HCT116 (cell line): ENCODE measurements around the gene WNT2. TPM values are rescaled to one million over a fixed set of nuclear protein-coding genes. Genes with fewer than 3 reads are reported as not detected.

ENCODE experiments used
- ATAC-seq: fragments of 200-7000 bp; cut with Tn5 transposase; 2 replicates; pipeline ENCODE4 v1.9.1; 2020; ENCODE audit warnings: mild to moderate bottlenecking, moderate library complexity
- BruUV-seq: library from RNA; stranded (reverse); fragments of 400-500 nt; replicated peaks from 2 replicates; lab custom pipeline; 2021; lab: Mats Ljungman, UMichigan
- CTCF ChIA-PET: fragments of 300-600 bp; sonication (Branson Sonifier 250); formaldehyde crosslinking; loops from one replicate; lab custom pipeline; 2021; ENCODE audit warnings: antibody characterized with exemption; lab: Charles Lee
- POLR2A ChIA-PET: fragments of 300-600, 350-600 bp; sonication (Branson Sonifier 250); formaldehyde crosslinking; loops from one replicate; lab custom pipeline; 2021; ENCODE audit warnings: antibody characterized with exemption; lab: Charles Lee
- RAD21 ChIA-PET, 2 experiments: fragments of 300-600 bp; sonication (Branson Sonifier 250); formaldehyde crosslinking; loops; one replicate each; lab custom pipeline; 2023; ENCODE audit warnings: low total read pairs in 2 of 2; ENCODE audit not compliant: uncharacterized antibody in 2 of 2, unreplicated experiment in 2 of 2, low non-redundant PET in 1 of 2; lab: Charles Lee
- DNase-seq: peaks from one replicate; pipeline ENCODE4 v3.0.0-alpha.2; 2010; ENCODE audit warnings: low read depth, low spot score
- H2AFZ ChIP-seq: fragments of 200-600 bp; shearing (Covaris generic), sonication (generic); 2 replicates; pipeline ENCODE4 v1.6.1; 2017; ENCODE audit warnings: low read depth, mixed run types, mixed read lengths, antibody characterized with exemption, low read length; ENCODE audit not compliant: poor library complexity, severe bottlenecking
- H3K27ac ChIP-seq: 2 replicates; pipeline ENCODE4 v1.5.1; 2012; ENCODE audit warnings: low read depth, low read length
- H3K27me3 ChIP-seq: fragments of 200-600 bp; sonication (generic); 2 replicates; pipeline ENCODE4 v1.6.1; 2016; ENCODE audit warnings: mixed run types, low read length, mixed read lengths; ENCODE audit not compliant: insufficient read depth
- H3K36me3 ChIP-seq, 2 experiments: fragments of 200-500 bp in 1 of 2; fragments of 200-600 bp in 1 of 2; sonication (Bioruptor generic) in 1 of 2; sonication (generic) in 1 of 2; 2 replicates each; pipeline versions ENCODE4 v1.5.1 to v1.6.1; 2014 to 2016; ENCODE audit warnings: low read length in 2 of 2, inconsistent platforms in 1 of 2, mixed read lengths in 1 of 2, mixed run types in 1 of 2; ENCODE audit not compliant: insufficient read depth in 2 of 2, control insufficient read depth in 1 of 2
- H3K4me1 ChIP-seq, 2 experiments: fragments of 200-600 bp in 1 of 2; sonication (generic) in 1 of 2; 2 replicates each; pipeline versions ENCODE4 v1.5.1 to v1.6.1; 2012 to 2017; ENCODE audit warnings: low read length in 2 of 2, inconsistent platforms in 1 of 2, mild to moderate bottlenecking in 1 of 2, mixed read lengths in 1 of 2, mixed run types in 1 of 2, moderate library complexity in 1 of 2; ENCODE audit not compliant: insufficient read depth in 2 of 2, control insufficient read depth in 1 of 2
- H3K4me2 ChIP-seq: fragments of 200-600 bp; sonication (generic); 2 replicates; pipeline ENCODE4 v1.6.1; 2017; ENCODE audit warnings: mixed run types, low read length, mixed read lengths
- H3K4me3 ChIP-seq, 2 experiments: fragments of 200-600 bp in 1 of 2; sonication (generic) in 1 of 2; replicated peaks in 1 of 2; 2 replicates each; pipeline ENCODE4 v1.5.1; 2011 to 2016; ENCODE audit warnings: low read length in 2 of 2, control low read depth in 1 of 2, low read depth in 1 of 2, mild to moderate bottlenecking in 1 of 2, mixed read lengths in 1 of 2, mixed run types in 1 of 2
- H3K79me2 ChIP-seq: fragments of 200-600 bp; sonication (generic); 2 replicates; pipeline ENCODE4 v1.6.1; 2017; ENCODE audit warnings: mild to moderate bottlenecking, mixed run types, low read length, moderate library complexity, mixed read lengths; ENCODE audit not compliant: insufficient read depth
- H3K9ac ChIP-seq: fragments of 200-600 bp; sonication (generic); 2 replicates; pipeline ENCODE4 v1.6.1; 2016; ENCODE audit warnings: low read length, mixed read lengths
- H3K9me2 ChIP-seq: fragments of 200-600 bp; sonication (generic), shearing (Covaris generic); 2 replicates; pipeline ENCODE4 v1.6.1; 2017; ENCODE audit warnings: mixed run types, mild to moderate bottlenecking, moderate library complexity; ENCODE audit not compliant: insufficient read depth
- H3K9me3 ChIP-seq, 2 experiments: fragments of 200-500 bp in 1 of 2; fragments of 200-600 bp in 1 of 2; sonication (Bioruptor generic) in 1 of 2; sonication (generic) in 1 of 2; 2 replicates each; pipeline ENCODE4 v1.6.1; 2014 to 2017; ENCODE audit warnings: low read length in 2 of 2, mixed read lengths in 2 of 2, inconsistent platforms in 1 of 2, low read depth in 1 of 2, mild to moderate bottlenecking in 1 of 2, mixed run types in 1 of 2, moderate library complexity in 1 of 2; ENCODE audit not compliant: control insufficient read depth in 1 of 2, insufficient read depth in 1 of 2
- H4K20me1 ChIP-seq: fragments of 200-600 bp; sonication (generic), shearing (Covaris generic); 2 replicates; pipeline ENCODE4 v1.6.1; 2017; ENCODE audit warnings: mixed run types, mild to moderate bottlenecking, moderate library complexity; ENCODE audit not compliant: insufficient read depth
- CBX3 ChIP-seq: IDR thresholded peaks from 2 replicates; pipeline ENCODE4 v1.6.1; 2012; ENCODE audit warnings: low read depth
- CEBPB ChIP-seq: IDR thresholded peaks from 2 replicates; pipeline ENCODE4 v1.6.1; 2012; ENCODE audit warnings: low read depth
- ELF1 ChIP-seq: IDR thresholded peaks from 2 replicates; pipeline ENCODE4 v1.6.1; 2012; ENCODE audit warnings: low read depth, borderline replicate concordance
- EZH2 ChIP-seq: fragments of 200-600 bp; sonication (generic); IDR thresholded peaks from 2 replicates; pipeline ENCODE4 v1.6.1; 2017; ENCODE audit warnings: antibody characterized with exemption, mixed run types
- EZH2phosphoT487 ChIP-seq: fragments of 200-600 bp; IDR thresholded peaks from 2 replicates; pipeline ENCODE4 v1.6.1; 2018; ENCODE audit warnings: antibody characterized with exemption, borderline replicate concordance
- FOSL1 ChIP-seq: IDR thresholded peaks from 2 replicates; pipeline ENCODE4 v1.6.1; 2012; ENCODE audit warnings: low read depth
- JUND ChIP-seq: IDR thresholded peaks from 2 replicates; pipeline ENCODE4 v1.6.1; 2012
- POLR2A ChIP-seq: IDR thresholded peaks from 2 replicates; pipeline ENCODE4 v1.7.0; 2011; ENCODE audit warnings: borderline replicate concordance; ENCODE audit not compliant: insufficient read depth, insufficient read length; ENCODE audit errors: extremely low read depth
- POLR2AphosphoS5 ChIP-seq: IDR thresholded peaks from 2 replicates; pipeline ENCODE4 v1.6.1; 2011; ENCODE audit warnings: mild to moderate bottlenecking, low read depth, low read length, moderate library complexity
- RAD21 ChIP-seq: IDR thresholded peaks from 2 replicates; pipeline ENCODE4 v1.6.1; 2012; ENCODE audit warnings: low read depth, mild to moderate bottlenecking
- SIN3A ChIP-seq: IDR thresholded peaks from 2 replicates; pipeline ENCODE4 v1.6.1; 2012; ENCODE audit warnings: low read depth
- SRF ChIP-seq: IDR thresholded peaks from 2 replicates; pipeline ENCODE4 v1.6.1; 2012; ENCODE audit warnings: low read depth
- YY1 ChIP-seq: IDR thresholded peaks from 2 replicates; pipeline ENCODE4 v1.6.1; 2011; ENCODE audit warnings: low read length, low read depth, moderate library complexity, mild to moderate bottlenecking; ENCODE audit not compliant: insufficient replicate concordance; ENCODE audit errors: extremely low read depth
- intact Hi-C: fragments of 100-400 bp; cut with micrococcal nuclease; formaldehyde crosslinking; loops from 2 replicates; pipeline ENCODE4 v1.10.0; 2022
- total RNA-seq: library from RNA; stranded (reverse); gene quantifications from one replicate; pipeline ENCODE4 v1.2.1, GENCODE V29; 2021; ENCODE audit not compliant: unreplicated experiment
- TF ChIP-seq, protein P1 (sequence below): IDR thresholded peaks from 2 replicates; pipeline ENCODE4 v1.6.1; 2012
- TF ChIP-seq, protein P2 (sequence below): IDR thresholded peaks from 2 replicates; pipeline ENCODE4 v1.6.1; 2011; ENCODE audit warnings: mild to moderate bottlenecking, low read length, moderate library complexity; ENCODE audit not compliant: insufficient replicate concordance; ENCODE audit errors: extremely low read depth
- TF ChIP-seq, protein P3 (sequence below): IDR thresholded peaks from 2 replicates; pipeline ENCODE4 v1.6.1; 2012

The WNT2 gene
- total RNA-seq, 1 experiment from 2014 or later, result 0.12 TPM

DNA sequence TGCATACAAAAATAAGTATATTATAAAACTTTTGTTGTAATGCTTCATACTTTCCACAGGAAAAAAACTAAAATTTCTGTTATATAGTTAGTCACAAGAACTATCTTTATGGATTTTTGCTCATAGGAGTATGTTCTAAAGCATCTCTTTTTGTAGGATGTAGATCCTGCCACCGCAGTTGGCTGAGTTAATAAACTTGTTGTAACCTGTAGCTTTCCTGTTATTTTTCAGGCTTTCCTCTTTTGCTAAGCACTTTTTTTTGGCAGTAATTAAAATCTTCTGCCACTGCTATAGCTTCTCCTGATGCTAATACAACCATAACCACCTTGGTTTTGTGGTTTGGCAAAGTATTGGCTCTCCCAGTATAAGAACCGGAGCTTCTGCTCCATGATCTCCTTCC lies 60.3 kb downstream of the WNT2 start:
- ChIA-PET RAD21 (no interaction called here), POLR2A (no interaction called here), CTCF (no interaction called here)
- H3K9me2 ChIP-seq, result 0 out of 2 replicates have a peak, but pooled peaks cover under 1% of the 10 kb centered on the region
- intact Hi-C loops, result no loop called here
- no TSS peak for BruUV-seq
- H3K9ac ChIP-seq, result no peak overlapping the region
- no peaks in the 10 kb centered on the region for H3K4me1 ChIP-seq
- ATAC-seq, result no peak
- H3K27me3 ChIP-seq, result no peaks in the 10 kb centered on the region
- H3K9me3 ChIP-seq, result no peaks in the 10 kb centered on the region
- DNase-seq, result no peak
- no peaks in the 10 kb centered on the region for H3K79me2 ChIP-seq
- no peak overlapping the region for H3K4me3 ChIP-seq
- no peaks in the 10 kb centered on the region for H3K36me3 ChIP-seq
- H3K27ac ChIP-seq, result no peak overlapping the region
- no peaks in the 10 kb centered on the region for H4K20me1 ChIP-seq
- no peak overlapping the region for H3K4me2 ChIP-seq
- no peak overlapping the region for H2AFZ ChIP-seq
- TF ChIP-seq CBX3, result no peak
- no peak for TF ChIP-seq SRF
- no peak for TF ChIP-seq RAD21
- TF ChIP-seq, protein P1, sequence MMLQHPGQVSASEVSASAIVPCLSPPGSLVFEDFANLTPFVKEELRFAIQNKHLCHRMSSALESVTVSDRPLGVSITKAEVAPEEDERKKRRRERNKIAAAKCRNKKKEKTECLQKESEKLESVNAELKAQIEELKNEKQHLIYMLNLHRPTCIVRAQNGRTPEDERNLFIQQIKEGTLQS, result no peak
- no peak for TF ChIP-seq SIN3A
- TF ChIP-seq, protein P2, sequence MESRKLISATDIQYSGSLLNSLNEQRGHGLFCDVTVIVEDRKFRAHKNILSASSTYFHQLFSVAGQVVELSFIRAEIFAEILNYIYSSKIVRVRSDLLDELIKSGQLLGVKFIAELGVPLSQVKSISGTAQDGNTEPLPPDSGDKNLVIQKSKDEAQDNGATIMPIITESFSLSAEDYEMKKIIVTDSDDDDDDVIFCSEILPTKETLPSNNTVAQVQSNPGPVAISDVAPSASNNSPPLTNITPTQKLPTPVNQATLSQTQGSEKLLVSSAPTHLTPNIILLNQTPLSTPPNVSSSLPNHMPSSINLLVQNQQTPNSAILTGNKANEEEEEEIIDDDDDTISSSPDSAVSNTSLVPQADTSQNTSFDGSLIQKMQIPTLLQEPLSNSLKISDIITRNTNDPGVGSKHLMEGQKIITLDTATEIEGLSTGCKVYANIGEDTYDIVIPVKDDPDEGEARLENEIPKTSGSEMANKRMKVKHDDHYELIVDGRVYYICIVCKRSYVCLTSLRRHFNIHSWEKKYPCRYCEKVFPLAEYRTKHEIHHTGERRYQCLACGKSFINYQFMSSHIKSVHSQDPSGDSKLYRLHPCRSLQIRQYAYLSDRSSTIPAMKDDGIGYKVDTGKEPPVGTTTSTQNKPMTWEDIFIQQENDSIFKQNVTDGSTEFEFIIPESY, result no peak
- TF ChIP-seq CEBPB, result no peak
- no peak for TF ChIP-seq FOSL1

DNA sequence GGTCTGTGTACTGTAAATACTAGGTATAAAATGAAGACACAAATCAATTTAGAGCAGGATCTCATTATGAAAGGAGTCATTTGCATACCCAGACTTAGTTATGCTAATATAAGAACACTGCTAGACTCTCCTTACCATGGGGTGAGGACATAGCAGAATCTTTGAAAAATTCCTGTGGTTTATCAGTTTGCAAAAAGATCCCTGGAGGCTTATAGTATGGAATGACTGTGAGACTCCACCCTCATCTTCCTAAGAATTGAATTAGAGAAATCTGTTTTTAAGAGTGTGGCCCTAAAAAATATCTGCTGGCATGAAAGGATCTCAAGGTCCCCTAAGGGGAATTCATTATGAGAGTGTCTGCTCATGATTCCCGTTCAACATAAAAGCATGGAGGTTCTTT lies 63.2 kb downstream of the WNT2 start:
- no peaks in the 10 kb centered on the region for H3K36me3 ChIP-seq
- BruUV-seq, result no TSS peak
- no peak overlapping the region for H3K27ac ChIP-seq
- no peaks in the 10 kb centered on the region for H3K9me2 ChIP-seq
- DNase-seq, result no peak
- H3K9ac ChIP-seq, result no peak overlapping the region
- no peak overlapping the region for H2AFZ ChIP-seq
- ChIA-PET CTCF (no interaction called here), RAD21 (no interaction called here), POLR2A (no interaction called here)
- H3K4me1 ChIP-seq, result no peaks in the 10 kb centered on the region
- H3K9me3 ChIP-seq, result no peaks in the 10 kb centered on the region
- H3K79me2 ChIP-seq, result no peaks in the 10 kb centered on the region
- no peak overlapping the region for H3K4me2 ChIP-seq
- H3K27me3 ChIP-seq, result no peaks in the 10 kb centered on the region
- intact Hi-C loops, result no loop called here
- H4K20me1 ChIP-seq, result no peaks in the 10 kb centered on the region
- no peak for ATAC-seq
- no peak overlapping the region for H3K4me3 ChIP-seq
- TF ChIP-seq FOSL1, result no peak
- no peak for TF ChIP-seq ELF1
- no peak for TF ChIP-seq JUND
- no peak for TF ChIP-seq CBX3
- TF ChIP-seq CEBPB, result no peak
- no peak for TF ChIP-seq SRF
- TF ChIP-seq, protein P3, sequence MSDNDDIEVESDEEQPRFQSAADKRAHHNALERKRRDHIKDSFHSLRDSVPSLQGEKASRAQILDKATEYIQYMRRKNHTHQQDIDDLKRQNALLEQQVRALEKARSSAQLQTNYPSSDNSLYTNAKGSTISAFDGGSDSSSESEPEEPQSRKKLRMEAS, result no peak
- TF ChIP-seq EZH2, result no peak
- no peak for TF ChIP-seq POLR2AphosphoS5
- TF ChIP-seq EZH2phosphoT487, result no peak
- no peak for TF ChIP-seq YY1
- TF ChIP-seq POLR2A, result no peak
- TF ChIP-seq, protein P2, result no peak
